ENCODE data around the gene MTARC2.

MTARC2 gene

DNA sequence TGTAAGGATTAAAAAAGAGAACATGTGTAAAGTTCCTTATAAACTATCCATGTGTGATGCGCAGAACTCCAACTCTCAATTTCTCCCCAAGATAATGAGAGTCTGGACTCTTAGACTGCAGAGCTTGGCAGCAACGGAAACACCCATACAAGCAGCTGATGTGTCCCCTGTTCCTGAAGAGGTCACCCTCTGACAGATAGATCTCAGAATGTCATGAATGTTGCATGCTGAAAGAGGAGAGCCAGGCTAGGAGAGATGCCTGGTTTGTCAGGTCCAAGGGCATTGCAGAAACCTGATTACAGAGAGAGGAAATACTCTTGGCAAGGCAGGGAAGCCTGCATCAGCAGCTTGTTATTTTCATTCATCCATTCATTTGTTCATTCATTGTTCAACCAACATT lies 62.8 kb downstream of the MTARC2 start:
- Mint-ChIP-seq H3K4me3 (no peak overlapping the region), H3K9me3 (no peaks in the 10 kb centered on the region), H3K27me3 (ENCODE audit: low read depth) (peaks cover 3% of the 10 kb centered on the region), H3K27ac (no peak overlapping the region), H3K36me3 (ENCODE audit: low read depth) (no peaks in the 10 kb centered on the region), H3K4me1 (ENCODE audit: low read depth) (no peaks in the 10 kb centered on the region)

DNA sequence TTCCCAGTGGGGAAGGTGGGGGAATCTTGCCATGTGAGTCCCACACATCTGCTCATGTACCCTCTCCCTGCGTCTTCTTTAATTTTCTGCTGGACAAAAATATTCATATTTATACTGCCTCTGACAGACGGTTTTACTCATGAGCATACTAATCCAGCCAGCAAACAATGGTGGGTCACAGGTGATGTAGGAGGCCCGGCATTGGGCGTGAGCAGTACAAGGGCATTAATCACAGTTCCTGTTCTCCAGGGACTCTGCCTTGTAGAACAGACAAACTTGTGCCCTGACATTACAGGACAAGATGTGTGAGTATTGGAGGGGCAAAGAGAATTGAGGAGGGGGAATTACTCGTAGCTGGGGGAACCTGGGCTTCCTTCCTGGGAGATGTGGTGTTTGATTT lies 63.6 kb downstream of the MTARC2 start:
- H3K4me1 Mint-ChIP-seq (ENCODE audit: low read depth) = no peaks in the 10 kb centered on the region
- H3K27ac Mint-ChIP-seq = no peak overlapping the region
- no peaks in the 10 kb centered on the region for H3K36me3 Mint-ChIP-seq (ENCODE audit: low read depth)
- H3K9me3 Mint-ChIP-seq = no peaks in the 10 kb centered on the region
- H3K27me3 Mint-ChIP-seq (ENCODE audit: low read depth) = peaks cover 3% of the 10 kb centered on the region
- no peak overlapping the region for H3K4me3 Mint-ChIP-seq

DNA sequence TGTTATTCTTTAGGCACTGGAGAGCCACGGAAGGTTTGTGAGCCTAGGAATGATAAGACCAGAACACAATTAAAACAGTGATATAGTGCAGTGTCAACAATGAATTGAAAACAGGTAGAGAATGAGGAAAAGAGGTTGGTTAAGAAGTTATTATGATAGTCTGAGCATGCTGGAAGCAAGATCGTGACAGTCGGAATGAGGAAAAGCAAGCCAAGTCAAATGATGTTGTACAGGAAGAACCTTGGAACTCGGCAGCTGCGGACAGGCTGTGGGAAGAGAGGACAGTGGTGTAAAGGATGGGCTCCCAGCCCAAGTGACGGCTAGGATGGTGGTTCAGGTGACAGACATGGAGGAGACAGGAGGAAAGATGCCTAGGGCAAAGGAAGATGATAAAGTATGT lies 64.2 kb downstream of the MTARC2 start:
- Mint-ChIP-seq H3K9me3 (no peaks in the 10 kb centered on the region), H3K4me3 (no peak overlapping the region), H3K27me3 (ENCODE audit: low read depth) (peaks cover 3% of the 10 kb centered on the region), H3K4me1 (ENCODE audit: low read depth) (no peaks in the 10 kb centered on the region), H3K36me3 (ENCODE audit: low read depth) (no peaks in the 10 kb centered on the region), H3K27ac (no peak overlapping the region)

DNA sequence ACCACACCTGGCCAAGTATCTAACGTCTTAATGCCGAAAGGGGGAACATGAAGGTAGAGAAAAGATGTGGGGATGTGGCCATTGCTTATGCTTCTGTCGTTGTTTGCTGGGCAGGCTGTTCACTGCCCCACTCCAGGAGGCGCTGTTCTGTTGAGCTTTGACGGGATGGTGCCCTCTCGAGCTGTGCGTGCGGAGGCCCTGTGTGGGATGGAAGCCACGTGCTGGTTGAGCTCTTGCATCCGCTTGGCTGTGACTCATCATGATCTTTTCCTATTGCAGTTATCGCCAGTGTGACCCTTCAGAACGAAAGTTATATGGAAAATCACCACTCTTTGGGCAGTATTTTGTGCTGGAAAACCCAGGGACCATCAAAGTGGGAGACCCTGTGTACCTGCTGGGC lies 64.9 kb downstream of the MTARC2 start:
- Mint-ChIP-seq H3K4me3 (no peak overlapping the region), H3K27ac (no peak overlapping the region), H3K9me3 (no peaks in the 10 kb centered on the region), H3K36me3 (ENCODE audit: low read depth) (no peaks in the 10 kb centered on the region), H3K4me1 (ENCODE audit: low read depth) (no peaks in the 10 kb centered on the region), H3K27me3 (ENCODE audit: low read depth) (peaks cover 3% of the 10 kb centered on the region)

DNA sequence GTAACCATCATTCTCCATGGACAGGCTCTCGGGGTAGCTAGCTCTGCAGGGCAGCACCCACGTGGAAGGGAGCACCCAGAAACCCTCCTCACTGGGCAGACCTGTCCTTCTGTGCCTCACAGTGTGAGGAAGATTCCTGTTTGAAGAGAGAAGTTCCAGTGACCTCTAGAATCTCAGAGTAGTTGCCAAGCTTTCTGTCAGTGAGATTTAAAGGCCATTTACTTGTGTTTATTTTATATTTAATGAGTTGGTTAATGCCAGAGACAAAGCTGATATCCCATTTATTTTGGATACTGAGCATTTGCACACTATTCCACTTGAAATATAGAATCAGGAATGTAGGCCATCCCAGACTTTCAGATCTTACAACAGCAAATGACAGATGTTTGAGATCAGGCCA lies 67.3 kb downstream of the MTARC2 start:
- Mint-ChIP-seq H3K4me3 (no peak overlapping the region), H3K27me3 (ENCODE audit: low read depth) (peaks cover 13% of the 10 kb centered on the region), H3K9me3 (peaks cover 4% of the 10 kb centered on the region), H3K36me3 (ENCODE audit: low read depth) (no peaks in the 10 kb centered on the region), H3K4me1 (ENCODE audit: low read depth) (no peaks in the 10 kb centered on the region), H3K27ac (no peak overlapping the region)

DNA sequence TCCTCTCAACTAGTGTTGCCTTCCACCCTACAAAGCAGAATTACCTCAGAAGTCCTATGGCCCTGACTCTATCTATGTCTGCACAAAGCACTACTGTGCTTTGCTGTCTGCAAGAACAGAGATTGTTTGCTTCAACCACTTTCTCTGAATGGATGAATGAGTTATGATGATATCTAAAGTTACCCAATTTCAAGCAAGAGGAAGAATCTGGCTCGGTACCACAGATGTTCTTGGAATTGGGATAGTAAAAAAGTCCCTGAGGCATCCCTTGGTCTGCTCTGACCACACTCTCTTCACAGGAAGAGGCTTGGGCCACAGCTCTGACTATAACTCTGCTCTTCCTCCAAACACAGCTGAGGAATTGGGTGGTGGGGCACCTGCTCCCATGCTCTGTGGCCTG lies 69.8 kb downstream of the MTARC2 start:
- Mint-ChIP-seq H3K27ac (no peak overlapping the region), H3K4me3 (no peak overlapping the region), H3K9me3 (peaks cover 5% of the 10 kb centered on the region), H3K27me3 (ENCODE audit: low read depth) (peaks cover 14% of the 10 kb centered on the region), H3K36me3 (ENCODE audit: low read depth) (no peaks in the 10 kb centered on the region), H3K4me1 (ENCODE audit: low read depth) (no peaks in the 10 kb centered on the region)

DNA sequence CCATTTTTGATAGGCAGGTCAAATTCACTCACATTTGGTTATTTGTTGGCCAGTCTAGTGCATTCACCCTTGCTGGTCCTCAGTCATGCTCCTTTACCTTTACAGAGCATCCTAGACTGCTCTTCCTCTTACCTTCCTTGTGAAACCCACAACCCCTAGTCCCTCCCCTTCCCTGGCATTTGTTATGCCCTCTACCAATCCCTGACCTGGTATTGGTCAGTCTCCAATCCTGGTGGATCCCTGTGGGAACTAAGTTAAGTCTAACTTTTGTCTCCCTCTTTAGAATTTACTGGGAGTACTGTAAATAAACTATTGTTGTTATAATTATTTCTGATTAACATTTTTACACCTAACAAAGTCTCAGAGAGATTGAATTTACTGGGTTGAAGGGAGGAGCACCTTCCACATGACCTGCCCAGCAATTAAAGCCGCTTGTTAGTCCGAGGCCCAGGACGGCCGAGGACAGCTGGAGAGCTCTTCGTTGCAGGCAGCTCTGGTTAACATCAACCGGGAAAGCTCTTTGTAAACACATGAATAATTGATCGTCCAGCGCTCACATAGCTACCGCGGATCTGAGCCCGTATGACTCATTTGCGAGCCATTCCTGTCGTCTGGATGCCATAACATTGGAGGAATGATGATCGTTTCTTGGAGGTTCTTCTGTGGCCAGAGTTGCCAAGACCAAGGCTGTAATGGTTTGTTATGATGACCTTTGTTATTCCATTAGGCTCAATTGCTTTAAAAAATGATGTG lies 70.5 kb downstream of the MTARC2 start:
- H3K4me3 Mint-ChIP-seq = no peak overlapping the region
- H3K27me3 Mint-ChIP-seq (ENCODE audit: low read depth) = peaks cover 17% of the 10 kb centered on the region
- H3K36me3 Mint-ChIP-seq (ENCODE audit: low read depth) = no peaks in the 10 kb centered on the region
- H3K27ac Mint-ChIP-seq = no peak overlapping the region
- H3K9me3 Mint-ChIP-seq = peaks cover 5% of the 10 kb centered on the region
- no peaks in the 10 kb centered on the region for H3K4me1 Mint-ChIP-seq (ENCODE audit: low read depth)

DNA sequence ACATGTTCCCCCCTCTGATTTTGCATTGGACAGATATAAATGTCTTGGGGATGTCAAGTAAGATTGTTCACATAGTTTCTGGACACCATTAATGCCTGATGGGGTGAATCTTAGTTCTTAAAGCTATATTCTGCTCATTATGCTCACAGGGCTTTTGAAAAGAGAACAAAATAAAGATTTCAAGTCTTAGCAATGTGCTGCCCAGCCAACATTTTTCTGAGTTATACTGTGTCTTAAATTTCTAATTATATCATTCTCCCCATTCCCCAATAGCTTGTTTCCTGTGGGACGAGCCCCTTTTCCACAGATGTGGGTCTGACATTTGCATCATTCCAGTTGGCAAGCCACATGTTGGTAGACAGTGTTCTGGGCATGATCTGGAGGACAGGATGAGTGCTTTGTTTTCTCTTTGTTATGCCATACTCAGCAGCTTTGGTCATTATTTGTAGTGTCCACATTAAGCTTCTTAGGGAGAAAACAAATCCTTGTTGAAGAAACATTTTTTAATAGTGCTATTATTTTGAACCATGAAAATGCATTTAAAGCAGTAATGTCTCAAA lies 71.4 kb downstream of the MTARC2 start:
- Mint-ChIP-seq H3K9me3 (peaks cover 5% of the 10 kb centered on the region), H3K27me3 (ENCODE audit: low read depth) (peaks cover 14% of the 10 kb centered on the region), H3K4me1 (ENCODE audit: low read depth) (no peaks in the 10 kb centered on the region), H3K4me3 (no peak overlapping the region), H3K36me3 (ENCODE audit: low read depth) (no peaks in the 10 kb centered on the region), H3K27ac (no peak overlapping the region)

DNA sequence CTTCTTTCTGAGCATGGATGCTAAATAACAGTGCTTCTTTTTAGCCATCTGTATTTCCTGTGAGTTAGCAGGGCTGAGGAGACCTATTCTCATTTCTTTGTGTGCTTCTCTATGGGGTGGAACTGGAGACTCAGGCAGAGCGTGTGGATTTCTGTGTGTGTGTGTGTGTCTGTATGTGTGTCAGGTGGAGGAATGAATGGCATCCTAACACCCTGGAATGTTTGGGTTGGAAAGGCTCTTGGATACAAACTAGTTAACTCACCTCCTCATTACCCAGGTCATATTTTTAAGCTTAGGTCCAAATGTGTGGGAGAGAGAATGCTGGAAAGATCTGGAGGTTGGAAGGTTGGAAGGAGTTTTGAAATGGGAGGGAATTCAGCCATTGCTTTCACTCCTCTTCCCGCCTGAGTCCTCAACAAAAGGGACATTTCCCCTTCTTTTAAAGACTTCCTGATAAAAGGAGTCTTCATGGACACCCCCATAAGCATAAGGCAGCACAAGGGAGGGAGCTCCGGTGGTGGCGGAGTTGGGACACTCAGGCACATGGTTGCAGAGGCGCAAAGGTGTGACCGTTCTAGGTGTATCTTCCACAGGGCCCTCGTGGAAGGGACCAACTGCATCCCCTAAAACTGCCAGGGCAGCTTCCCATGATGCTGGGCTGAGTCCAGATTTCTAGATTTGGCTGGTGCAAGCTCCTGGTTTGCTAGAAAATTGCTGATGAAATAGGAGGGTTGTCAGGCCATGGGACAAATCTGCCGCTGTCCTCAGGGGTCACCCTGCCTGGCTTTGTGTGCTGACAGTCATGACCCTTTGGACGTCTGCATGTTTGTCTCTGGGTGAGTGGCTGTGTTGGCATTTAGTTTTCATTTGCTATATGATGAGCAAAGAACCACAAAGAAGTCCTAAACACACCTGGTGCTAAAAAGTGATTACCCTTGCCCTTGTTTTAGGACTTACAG lies 76.2 kb downstream of the MTARC2 start:
- H3K4me3 Mint-ChIP-seq = no peak overlapping the region
- H3K27ac Mint-ChIP-seq = no peak overlapping the region
- no peaks in the 10 kb centered on the region for H3K4me1 Mint-ChIP-seq (ENCODE audit: low read depth)
- H3K9me3 Mint-ChIP-seq = peaks cover 5% of the 10 kb centered on the region
- no peaks in the 10 kb centered on the region for H3K36me3 Mint-ChIP-seq (ENCODE audit: low read depth)
- H3K27me3 Mint-ChIP-seq (ENCODE audit: low read depth) = peaks cover 14% of the 10 kb centered on the region

DNA sequence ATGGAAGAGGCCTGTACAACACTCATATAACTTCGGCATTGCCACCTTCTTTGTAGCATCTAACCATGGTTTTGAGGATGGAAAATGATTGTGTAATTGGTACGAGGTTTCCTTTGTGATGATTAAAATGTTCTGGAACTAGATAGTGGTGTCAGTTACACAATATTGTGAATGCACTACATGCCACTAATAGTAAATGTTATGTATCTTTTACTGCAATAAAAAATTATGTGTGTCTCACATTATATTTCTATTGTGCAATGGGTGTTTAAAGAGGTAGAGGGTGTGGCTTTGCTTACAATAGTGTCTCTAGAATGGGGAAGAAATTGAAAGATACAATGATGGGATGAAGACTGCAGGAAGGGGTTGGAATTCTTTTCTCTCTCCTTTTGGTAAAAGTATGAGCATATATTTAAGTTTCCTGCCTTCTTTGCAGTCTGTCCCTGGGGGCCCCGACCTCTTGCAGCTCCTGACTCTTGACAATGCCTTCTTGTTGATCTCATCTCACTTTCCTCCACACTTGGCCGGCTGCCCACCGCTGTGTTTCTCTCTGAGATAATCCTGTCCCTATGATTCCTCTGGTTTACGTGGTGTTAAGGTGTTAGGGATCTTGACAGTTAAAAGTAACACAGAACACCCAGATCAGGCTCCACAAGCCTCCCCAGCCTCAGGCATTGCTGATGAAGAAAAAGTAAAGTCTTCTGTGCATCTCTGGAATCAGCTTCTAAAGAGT lies 77.9 kb downstream of the MTARC2 start:
- H3K4me3 Mint-ChIP-seq = no peak overlapping the region
- no peaks in the 10 kb centered on the region for H3K36me3 Mint-ChIP-seq (ENCODE audit: low read depth)
- no peaks in the 10 kb centered on the region for H3K9me3 Mint-ChIP-seq
- no peak overlapping the region for H3K27ac Mint-ChIP-seq
- H3K27me3 Mint-ChIP-seq (ENCODE audit: low read depth) = peaks cover 3% of the 10 kb centered on the region
- no peaks in the 10 kb centered on the region for H3K4me1 Mint-ChIP-seq (ENCODE audit: low read depth)

DNA sequence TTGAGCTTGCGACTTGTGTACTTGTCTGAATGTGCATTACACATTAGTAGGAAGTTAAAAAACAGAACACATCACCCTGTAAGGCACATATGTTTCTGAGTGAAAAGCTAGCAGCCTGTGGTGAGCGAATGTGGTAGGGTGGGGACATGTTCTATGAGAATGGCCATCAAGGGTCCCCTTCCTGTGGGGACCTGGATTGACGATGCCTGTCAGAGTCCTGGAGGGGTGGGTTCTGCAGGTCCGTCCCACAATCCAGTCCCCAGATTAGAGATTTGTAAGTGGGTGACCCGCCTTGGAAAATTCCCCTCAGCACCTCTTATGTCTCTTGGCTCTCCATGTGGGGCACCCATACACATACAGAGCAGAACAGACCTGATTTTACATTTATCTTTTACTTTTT lies 78.6 kb downstream of the MTARC2 start:
- no peaks in the 10 kb centered on the region for H3K9me3 Mint-ChIP-seq
- H3K4me3 Mint-ChIP-seq = no peak overlapping the region
- no peaks in the 10 kb centered on the region for H3K4me1 Mint-ChIP-seq (ENCODE audit: low read depth)
- peaks cover 3% of the 10 kb centered on the region for H3K27me3 Mint-ChIP-seq (ENCODE audit: low read depth)
- H3K36me3 Mint-ChIP-seq (ENCODE audit: low read depth) = no peaks in the 10 kb centered on the region
- no peak overlapping the region for H3K27ac Mint-ChIP-seq

DNA sequence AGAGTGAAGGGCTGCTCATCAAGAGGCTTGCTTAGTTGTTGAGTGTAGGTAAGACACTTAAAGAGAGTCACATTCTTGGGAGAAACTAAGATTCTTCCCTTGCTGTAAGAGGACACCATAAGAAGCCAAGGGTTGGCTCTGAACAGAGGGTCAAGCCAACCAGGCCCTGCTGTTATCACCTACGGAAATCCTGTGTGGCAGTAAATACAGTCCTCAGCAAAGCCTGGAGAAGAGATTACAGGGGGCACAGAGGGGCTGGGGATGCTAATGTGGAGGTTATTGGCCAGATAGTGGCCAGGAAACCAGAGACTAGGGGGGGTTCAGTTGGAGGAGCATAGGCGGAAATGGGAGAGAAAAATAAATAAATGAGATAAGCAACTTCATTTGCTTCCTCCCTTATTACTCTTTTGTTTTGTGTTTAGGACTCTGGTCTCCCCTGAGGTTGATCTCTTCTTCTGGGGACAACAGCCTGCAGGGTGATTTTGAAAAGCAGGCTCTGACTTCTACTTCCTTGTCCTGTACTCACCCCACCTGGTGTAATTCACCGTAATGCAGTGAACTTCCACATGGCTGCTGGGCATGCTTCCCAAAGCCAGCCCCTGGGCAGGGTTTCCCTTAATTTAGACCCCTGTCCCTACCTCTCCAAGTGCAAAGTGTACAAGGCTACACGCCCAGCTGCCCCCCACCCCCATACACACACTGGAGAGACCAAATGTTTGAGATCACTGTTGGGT lies 79.5 kb downstream of the MTARC2 start:
- H3K27me3 Mint-ChIP-seq (ENCODE audit: low read depth) = peaks cover 3% of the 10 kb centered on the region
- H3K4me1 Mint-ChIP-seq (ENCODE audit: low read depth) = no peaks in the 10 kb centered on the region
- no peaks in the 10 kb centered on the region for H3K9me3 Mint-ChIP-seq
- no peaks in the 10 kb centered on the region for H3K36me3 Mint-ChIP-seq (ENCODE audit: low read depth)
- no peak overlapping the region for H3K4me3 Mint-ChIP-seq
- no peak overlapping the region for H3K27ac Mint-ChIP-seq

DNA sequence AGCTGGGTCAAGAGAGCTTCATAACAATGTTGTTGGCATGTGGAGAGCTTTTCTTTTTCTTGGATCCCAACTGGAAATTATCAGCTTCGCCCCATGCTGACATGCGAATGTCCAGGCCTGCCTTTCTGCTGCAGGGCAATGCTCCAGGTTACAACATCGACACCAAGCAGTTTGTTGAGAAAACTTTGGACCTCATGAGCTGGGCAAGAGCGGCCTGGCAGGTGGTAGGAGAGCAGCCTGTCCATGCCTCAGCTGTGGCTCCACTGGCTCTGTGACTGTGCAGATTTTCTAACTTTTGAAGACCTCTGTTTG lies 80.0 kb downstream of the MTARC2 start:
- Mint-ChIP-seq H3K27ac (no peak overlapping the region), H3K4me3 (no peak overlapping the region), H3K27me3 (ENCODE audit: low read depth) (peaks cover 3% of the 10 kb centered on the region), H3K36me3 (ENCODE audit: low read depth) (no peaks in the 10 kb centered on the region), H3K9me3 (no peaks in the 10 kb centered on the region), H3K4me1 (ENCODE audit: low read depth) (no peaks in the 10 kb centered on the region)

Measured in T-helper 1 cell treated with Interleukin-12 subunit alpha and Interleukin-12 subunit beta and Interleukin-4 antibody, amounts not matched to agents 30 μg/mL and 1 μg/mL, for 36 hours (primary cell).